Endothelial cell of umbilical vein (primary cell): ENCODE results near the gene LRTM2. TPM values are rescaled to one million over a fixed set of nuclear protein-coding genes. Genes with fewer than 3 reads are reported as not detected.

Experiments
- BruUV-seq: library from RNA; stranded (reverse); fragments of 400-500 nt; replicated peaks from 2 replicates; lab custom pipeline; 2021; lab: Mats Ljungman, UMichigan
- CTCF ChIA-PET: fragments of 300-600, 350-600 bp; sonication (Branson Sonifier 250); formaldehyde crosslinking; loops from one replicate; lab custom pipeline; 2021; ENCODE audit warnings: antibody characterized with exemption, inconsistent platforms; lab: Charles Lee
- POLR2A ChIA-PET: fragments of 300-600, 350-600 bp; sonication (Branson Sonifier 250); formaldehyde crosslinking; loops from one replicate; lab custom pipeline; 2021; ENCODE audit warnings: antibody characterized with exemption, inconsistent platforms; lab: Charles Lee
- DNase-seq: peaks from one replicate; pipeline ENCODE4 v3.0.0-alpha.2; 2011; ENCODE audit warnings: low read depth, low spot score
- FAIRE-seq: peaks from 2 replicates; lab custom pipeline; 2011; peaks lifted over from hg19 to GRCh38; lab: Jason Lieb, UNC
- H2AFZ ChIP-seq: 2 replicates; pipeline ENCODE4 v1.6.0; 2012; ENCODE audit warnings: low read depth, low read length, control low read depth, inconsistent platforms
- H3K27ac ChIP-seq: 2 replicates; pipeline ENCODE4 v1.5.1; 2011; ENCODE audit warnings: low read depth, mild to moderate bottlenecking, control low read depth, low read length, moderate library complexity; ENCODE audit not compliant: insufficient read depth
- H3K27me3 ChIP-seq, 2 experiments: 2 replicates each; pipeline versions ENCODE4 v1.6.0 to v1.6.1; 2011; ENCODE audit warnings: low read length in 2 of 2, mixed read lengths in 1 of 2; ENCODE audit not compliant: control insufficient read depth in 2 of 2, insufficient read depth in 2 of 2
- H3K36me3 ChIP-seq, 2 experiments: 2 replicates in 1 of 2; 3 replicates in 1 of 2; pipeline ENCODE4 v1.5.1; 2011; ENCODE audit warnings: low read length in 2 of 2, mild to moderate bottlenecking in 1 of 2, moderate library complexity in 1 of 2; ENCODE audit not compliant: control insufficient read depth in 2 of 2, insufficient read depth in 2 of 2; ENCODE audit errors: extremely low read depth in 1 of 2
- H3K4me1 ChIP-seq: 3 replicates; pipeline ENCODE4 v1.5.1; 2011; ENCODE audit warnings: mild to moderate bottlenecking, low read length; ENCODE audit not compliant: control insufficient read depth, insufficient read depth; ENCODE audit errors: extremely low read depth
- H3K4me2 ChIP-seq: 2 replicates; pipeline ENCODE4 v1.6.1; 2011; ENCODE audit warnings: low read length, control low read depth, mixed read lengths; ENCODE audit not compliant: insufficient read depth
- H3K4me3 ChIP-seq, 3 experiments: fragments of 200-600 bp in 1 of 3; sonication (generic), shearing (Covaris generic) in 1 of 3; replicated peaks in 1 of 3; 2 replicates each; pipeline ENCODE4 v1.5.1; 2011 to 2016; ENCODE audit warnings: control low read depth in 3 of 3, low read length in 3 of 3, mild to moderate bottlenecking in 2 of 3, inconsistent platforms in 1 of 3, low read depth in 1 of 3, moderate library complexity in 1 of 3; ENCODE audit not compliant: insufficient read depth in 1 of 3
- H3K79me2 ChIP-seq: 2 replicates; pipeline ENCODE4 v1.6.0; 2012; ENCODE audit warnings: low read length, inconsistent platforms; ENCODE audit not compliant: control insufficient read depth, insufficient read depth
- H3K9ac ChIP-seq: replicated peaks from 2 replicates; pipeline ENCODE3; 2011; ENCODE audit warnings: low read length, control low read depth; ENCODE audit not compliant: insufficient read depth; ENCODE audit errors: extremely low read depth
- H3K9me1 ChIP-seq: replicated peaks from 3 replicates; pipeline ENCODE4 v1.6.0; 2011; ENCODE audit warnings: mild to moderate bottlenecking, low read length; ENCODE audit not compliant: control insufficient read depth, insufficient read depth; ENCODE audit errors: extremely low read depth
- H3K9me3 ChIP-seq: replicated peaks from 2 replicates; pipeline ENCODE4 v1.5.1; 2012; ENCODE audit warnings: low read length, inconsistent platforms; ENCODE audit not compliant: control insufficient read depth, insufficient read depth
- H4K20me1 ChIP-seq: replicated peaks from 2 replicates; pipeline ENCODE3; 2011; ENCODE audit warnings: mild to moderate bottlenecking, low read length; ENCODE audit not compliant: control insufficient read depth, insufficient read depth; ENCODE audit errors: extremely low read depth
- CTCF ChIP-seq, 2 donors: IDR thresholded peaks; 1 replicate in 1 of 2; 2 replicates in 1 of 2; pipeline ENCODE4 v1.5.1; 2011; ENCODE audit warnings: low read length in 2 of 2, mild to moderate bottlenecking in 2 of 2, moderate library complexity in 2 of 2, control low read depth in 1 of 2, inconsistent platforms in 1 of 2, low read depth in 1 of 2; ENCODE audit not compliant: insufficient read depth in 1 of 2; ENCODE audit errors: extremely low read depth in 1 of 2
- EZH2 ChIP-seq: IDR thresholded peaks from 2 replicates; pipeline ENCODE4 v1.6.1; 2012; ENCODE audit warnings: borderline replicate concordance, low read depth, mild to moderate bottlenecking, moderate library complexity, low read length, inconsistent platforms; ENCODE audit not compliant: severe bottlenecking
- FOS ChIP-seq: IDR thresholded peaks from 2 replicates; pipeline ENCODE4 v1.6.1; 2011; ENCODE audit warnings: mild to moderate bottlenecking, low read length, moderate library complexity, borderline replicate concordance; ENCODE audit not compliant: insufficient read depth
- GATA2 ChIP-seq: IDR thresholded peaks from 2 replicates; pipeline ENCODE4 v1.7.0; 2011; ENCODE audit warnings: low read depth, mild to moderate bottlenecking, moderate library complexity, mixed read lengths, low read length; ENCODE audit not compliant: insufficient read length, insufficient read depth
- JUN ChIP-seq: IDR thresholded peaks from 2 replicates; pipeline ENCODE4 v1.6.1; 2011; ENCODE audit warnings: borderline replicate concordance, low read depth; ENCODE audit not compliant: insufficient read length, insufficient read depth
- MAX ChIP-seq: IDR thresholded peaks from 2 replicates; pipeline ENCODE4 v1.6.1; 2011; ENCODE audit not compliant: insufficient read depth, insufficient read length
- MYC ChIP-seq: IDR thresholded peaks from one replicate; pipeline ENCODE4 v1.6.1; 2011; ENCODE audit warnings: mild to moderate bottlenecking, low read depth, low read length
- POLR2A ChIP-seq: IDR thresholded peaks from 2 replicates; pipeline ENCODE4 v1.6.1; 2012; ENCODE audit warnings: low read depth, mild to moderate bottlenecking, control low read depth, low read length
- POLR2AphosphoS5 ChIP-seq: IDR thresholded peaks from 2 replicates; pipeline ENCODE4 v1.6.1; 2012; ENCODE audit warnings: low read depth, mild to moderate bottlenecking, control low read depth, low read length, moderate library complexity; ENCODE audit not compliant: insufficient read depth
- dilution Hi-C: fragments of 300-500 bp; cut with MboI; formaldehyde crosslinking; loops from one replicate; pipeline ENCODE4 v1.15.0; 2019; ENCODE audit warnings: low sequenced_read_pairs; ENCODE audit not compliant: extremely low pct_ligation_motif_present
- intact Hi-C: fragments of 100-400 bp; cut with micrococcal nuclease; formaldehyde crosslinking; loops from one replicate; pipeline ENCODE4 v1.10.0; 2022
- polyA plus RNA-seq, 4 experiments: library from polyadenylated mRNA; depleted of rRNA in 3 of 4; stranded (reverse) in 3 of 4; unstranded in 1 of 4; fragments of >200 nt; gene quantifications; 2 replicates each; pipeline versions ENCODE4 v1.2.1 to v1.2.3, GENCODE V29; 2011 to 2012; ENCODE audit warnings: missing spikeins in 1 of 4
- total RNA-seq: library from RNA; stranded (reverse); gene quantifications from 2 replicates; pipeline ENCODE4 v1.2.3, GENCODE V29; 2021

Gene LRTM2
- total and polyA plus RNA-seq, 2 donors (not counting 3 experiments of a cell fraction or from before 2014, with no cell fraction given) = not detected

GRCh38 chr12:1794440-1795090, 25.8 kb upstream of the LRTM2 start:
- H3K9ac ChIP-seq = no peak overlapping the region
- H4K20me1 ChIP-seq = no peaks in the 10 kb centered on the region
- no peak for TF ChIP-seq MAX
- H3K4me2 ChIP-seq = no peak overlapping the region
- CTCF ChIA-PET = interaction anchor here (1.0 to 8.1 kb wide), 5 partner anchors 142 to 490 kb away, joined by 3 to 226 read pairs (median 5); no protein-coding TSS in a partner anchor
- H3K79me2 ChIP-seq = no peaks in the 10 kb centered on the region
- no peaks in the 10 kb centered on the region for H3K9me1 ChIP-seq
- BruUV-seq = no TSS peak
- no peak overlapping the region for H3K4me3 ChIP-seq
- no peaks in the 10 kb centered on the region for H3K27me3 ChIP-seq
- peaks cover 12% of the 10 kb centered on the region for H3K4me1 ChIP-seq
- no peaks in the 10 kb centered on the region for H3K9me3 ChIP-seq
- DNase-seq (no peak), FAIRE-seq (no peak)
- H3K27ac ChIP-seq = no peak overlapping the region
- intact Hi-C loops = no loop called here
- dilution Hi-C loops = no loop called here
- H3K36me3 ChIP-seq = no peaks in the 10 kb centered on the region
- H2AFZ ChIP-seq = no peak overlapping the region
- POLR2A ChIA-PET = no interaction called here

GRCh38 chr12:1795221-1795784, 25.1 kb upstream of the LRTM2 start:
- Histone ChIP-seq H2AFZ (no peak overlapping the region), H3K4me2 (no peak overlapping the region), H3K27me3 (no peaks in the 10 kb centered on the region), H3K9me1 (no peaks in the 10 kb centered on the region), H4K20me1 (no peaks in the 10 kb centered on the region), H3K9me3 (no peaks in the 10 kb centered on the region), H3K36me3 (no peaks in the 10 kb centered on the region), H3K27ac (no peak overlapping the region), H3K9ac (no peak overlapping the region), H3K4me3 (no peak overlapping the region), H3K79me2 (no peaks in the 10 kb centered on the region), H3K4me1 (peaks cover 12% of the 10 kb centered on the region)
- dilution Hi-C loops = no loop called here
- intact Hi-C loops = no loop called here
- TF ChIP-seq POLR2A = no peak
- no peak for TF ChIP-seq EZH2
- no peak for TF ChIP-seq MYC
- TF ChIP-seq JUN = no peak
- no peak for TF ChIP-seq POLR2AphosphoS5
- no peak for TF ChIP-seq GATA2
- TF ChIP-seq CTCF (IDR thresholded peaks at IDR 0.05; ENCODE audit: extremely low read depth in 1 of 2, insufficient read depth in 1 of 2, low read depth in 1 of 2, low read length in 2 of 2) = no peak
- no peak for TF ChIP-seq FOS
- TF ChIP-seq MAX = no peak
- DNase-seq = no peak
- ChIA-PET POLR2A (no interaction called here), CTCF (interaction anchor here (0.6 to 8.1 kb wide), 13 partner anchors 10 to 789 kb away, joined by 3 to 226 read pairs (median 3); partner anchors contain the start of gene DCP1B)
- BruUV-seq = no TSS peak
- FAIRE-seq = no peak
